Neural progenitor cell (in vitro differentiated cells): ENCODE data around the gene CA14. TPM values are rescaled to one million over a fixed set of nuclear protein-coding genes. Genes with fewer than 3 reads are reported as not detected.
"Not testable (repeated sequence)": the region's sequence is repeated elsewhere in the genome, so short reads cannot be mapped to it uniquely, and the experiment has no call there.

Source experiments
- DNase-seq: peaks from one replicate; pipeline ENCODE4 v3.0.0-alpha.2; 2016; ENCODE audit warnings: low spot score
- H2AFZ ChIP-seq: fragments of 200-600 bp; sonication (generic); replicated peaks from 2 replicates; pipeline ENCODE4 v1.6.1; 2016; ENCODE audit warnings: antibody characterized with exemption
- H3F3A ChIP-seq: fragments of 200-600 bp; sonication (generic); 2 replicates; pipeline ENCODE4 v1.6.1; 2016; ENCODE audit warnings: antibody characterized with exemption, low read depth
- H3K27ac ChIP-seq: fragments of 200-600 bp; sonication (generic); 2 replicates; pipeline ENCODE4 v1.5.1; 2016; ENCODE audit warnings: mild to moderate bottlenecking
- H3K27me3 ChIP-seq: fragments of 200-600 bp; sonication (generic); 2 replicates; pipeline ENCODE4 v1.6.1; 2016; ENCODE audit warnings: mild to moderate bottlenecking, moderate library complexity
- H3K36me3 ChIP-seq: fragments of 200-600 bp; sonication (generic); 2 replicates; pipeline ENCODE4 v1.5.1; 2016
- H3K4me1 ChIP-seq: fragments of 200-600 bp; sonication (generic); 2 replicates; pipeline ENCODE4 v1.6.1; 2016; ENCODE audit warnings: mixed run types
- H3K4me2 ChIP-seq: fragments of 200-600 bp; sonication (generic); 2 replicates; pipeline ENCODE4 v1.6.1; 2016
- H3K4me3 ChIP-seq: fragments of 200-600 bp; sonication (generic); 2 replicates; pipeline ENCODE4 v1.5.1; 2016
- H3K79me2 ChIP-seq: fragments of 200-600 bp; sonication (generic); 2 replicates; pipeline ENCODE4 v1.6.1; 2016; ENCODE audit warnings: low read depth
- H3K9ac ChIP-seq: fragments of 200-600 bp; sonication (generic); 2 replicates; pipeline ENCODE4 v1.6.1; 2016
- H3K9me3 ChIP-seq: fragments of 200-600 bp; sonication (generic); 2 replicates; pipeline ENCODE4 v1.5.1; 2016; ENCODE audit warnings: low read depth
- H4K20me1 ChIP-seq: fragments of 200-600 bp; sonication (generic); 2 replicates; pipeline ENCODE4 v1.6.1; 2016; ENCODE audit warnings: low read depth
- H3K27ac Mint-ChIP-seq: 3 replicates; pipeline ENCODE4 v1.8.0; 2021; ENCODE audit warnings: mixed read lengths
- H3K27me3 Mint-ChIP-seq: 2 replicates; pipeline ENCODE4 v1.8.0; 2022; ENCODE audit warnings: low read depth, mild to moderate bottlenecking, inconsistent platforms, moderate library complexity, mixed read lengths; ENCODE audit not compliant: insufficient read depth
- H3K36me3 Mint-ChIP-seq: 3 replicates; pipeline ENCODE4 v1.8.0; 2021; ENCODE audit warnings: mixed read lengths
- H3K4me1 Mint-ChIP-seq: 3 replicates; pipeline ENCODE4 v1.8.0; 2021; ENCODE audit warnings: mixed read lengths
- H3K4me3 Mint-ChIP-seq: 3 replicates; pipeline ENCODE4 v1.8.0; 2021; ENCODE audit warnings: mild to moderate bottlenecking, moderate library complexity, mixed read lengths
- H3K9me3 Mint-ChIP-seq: 3 replicates; pipeline ENCODE4 v1.8.0; 2020; ENCODE audit warnings: mixed read lengths
- EZH2 ChIP-seq: fragments of 200-600 bp; sonication (generic); IDR thresholded peaks from 2 replicates; pipeline ENCODE4 v1.6.1; 2017; ENCODE audit warnings: antibody characterized with exemption, mild to moderate bottlenecking, moderate library complexity
- EZH2phosphoT487 ChIP-seq: fragments of 200-600 bp; sonication (generic); IDR thresholded peaks from 2 replicates; pipeline ENCODE4 v1.6.1; 2017; ENCODE audit warnings: antibody characterized with exemption
- total RNA-seq: library from RNA; depleted of rRNA; stranded (reverse); fragments of >200 nt; gene quantifications from 2 replicates; pipeline ENCODE4 v1.2.3, GENCODE V29; 2015; ENCODE audit warnings: low replicate concordance
- TF ChIP-seq, protein P1 (sequence below): fragments of 200-600 bp; sonication (generic); IDR thresholded peaks from 2 replicates; pipeline ENCODE4 v1.5.1; 2017; ENCODE audit warnings: antibody characterized with exemption, mild to moderate bottlenecking

The CA14 gene
- total RNA-seq, 1 donor from 2014 or later: 56.4 TPM

DNA sequence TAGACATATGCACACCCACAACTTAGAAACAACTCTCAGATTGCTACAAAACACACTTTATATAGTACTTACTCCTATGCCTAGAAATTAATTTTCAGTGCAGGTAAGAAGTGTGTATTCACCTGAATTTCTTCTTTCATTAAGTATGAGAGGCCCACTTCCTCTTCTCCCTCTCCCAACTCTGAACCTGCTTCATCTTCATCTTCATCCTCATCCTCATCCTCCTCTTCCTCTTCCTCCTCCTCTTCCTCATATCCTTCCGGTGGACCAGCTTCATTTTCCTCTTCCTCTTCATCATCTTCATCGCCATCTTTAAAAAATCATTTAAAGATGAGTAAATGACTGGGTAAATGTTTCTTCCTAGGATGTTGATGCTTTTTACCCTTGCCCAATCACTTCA, 31.1 kb upstream of the CA14 start:
- no peak for DNase-seq
- Histone ChIP-seq H3K36me3 (peaks cover 52% of the 10 kb centered on the region), H3K4me3 (no peak overlapping the region), H3K9me3 (no peaks in the 10 kb centered on the region), H3K9ac (no peak overlapping the region), H3K27ac (no peak overlapping the region), H2AFZ (no peak overlapping the region), H3K4me1 (no peaks in the 10 kb centered on the region), H3F3A (peaks cover 21% of the 10 kb centered on the region), H3K79me2 (peaks cover 49% of the 10 kb centered on the region), H4K20me1 (peaks cover 14% of the 10 kb centered on the region), H3K27me3 (no peaks in the 10 kb centered on the region), H3K4me2 (no peak overlapping the region)
- Mint-ChIP-seq H3K27ac (no peak overlapping the region), H3K9me3 (no peaks in the 10 kb centered on the region), H3K4me1 (no peaks in the 10 kb centered on the region), H3K4me3 (no peak overlapping the region), H3K27me3 (no peaks in the 10 kb centered on the region), H3K36me3 (peaks cover 48% of the 10 kb centered on the region)
- no peak for TF ChIP-seq EZH2
- TF ChIP-seq, protein P1, sequence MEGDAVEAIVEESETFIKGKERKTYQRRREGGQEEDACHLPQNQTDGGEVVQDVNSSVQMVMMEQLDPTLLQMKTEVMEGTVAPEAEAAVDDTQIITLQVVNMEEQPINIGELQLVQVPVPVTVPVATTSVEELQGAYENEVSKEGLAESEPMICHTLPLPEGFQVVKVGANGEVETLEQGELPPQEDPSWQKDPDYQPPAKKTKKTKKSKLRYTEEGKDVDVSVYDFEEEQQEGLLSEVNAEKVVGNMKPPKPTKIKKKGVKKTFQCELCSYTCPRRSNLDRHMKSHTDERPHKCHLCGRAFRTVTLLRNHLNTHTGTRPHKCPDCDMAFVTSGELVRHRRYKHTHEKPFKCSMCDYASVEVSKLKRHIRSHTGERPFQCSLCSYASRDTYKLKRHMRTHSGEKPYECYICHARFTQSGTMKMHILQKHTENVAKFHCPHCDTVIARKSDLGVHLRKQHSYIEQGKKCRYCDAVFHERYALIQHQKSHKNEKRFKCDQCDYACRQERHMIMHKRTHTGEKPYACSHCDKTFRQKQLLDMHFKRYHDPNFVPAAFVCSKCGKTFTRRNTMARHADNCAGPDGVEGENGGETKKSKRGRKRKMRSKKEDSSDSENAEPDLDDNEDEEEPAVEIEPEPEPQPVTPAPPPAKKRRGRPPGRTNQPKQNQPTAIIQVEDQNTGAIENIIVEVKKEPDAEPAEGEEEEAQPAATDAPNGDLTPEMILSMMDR: no peak
- no peak for TF ChIP-seq EZH2phosphoT487

DNA sequence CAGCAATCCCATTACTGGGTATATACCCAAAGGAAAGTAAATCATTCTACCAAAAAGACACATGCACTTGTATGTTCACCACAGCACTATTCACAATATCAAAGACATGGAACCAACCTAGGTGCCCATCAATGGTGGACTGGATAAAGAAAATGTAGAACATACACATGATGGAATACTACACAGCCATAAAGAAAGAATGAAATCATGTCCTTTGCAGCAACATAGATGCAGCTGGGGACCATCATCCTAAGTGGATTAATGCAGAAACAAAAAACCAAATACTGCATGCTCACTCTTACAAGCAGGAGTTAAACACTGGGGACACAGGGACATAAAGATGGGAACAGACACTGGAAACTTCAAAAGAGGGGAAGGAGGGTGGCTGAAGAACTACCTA, 30.3 kb upstream of the CA14 start:
- Histone ChIP-seq H3K4me1 (no peaks in the 10 kb centered on the region), H3K4me2 (no peak overlapping the region), H3K9me3 (no peaks in the 10 kb centered on the region), H3K27me3 (no peaks in the 10 kb centered on the region), H4K20me1 (peaks cover 14% of the 10 kb centered on the region), H3K4me3 (no peak overlapping the region), H3F3A (peaks cover 21% of the 10 kb centered on the region), H3K9ac (no peak overlapping the region), H3K36me3 (peaks cover 55% of the 10 kb centered on the region), H3K27ac (no peak overlapping the region), H2AFZ (no peak overlapping the region), H3K79me2 (peaks cover 56% of the 10 kb centered on the region)
- H3K36me3 Mint-ChIP-seq: peaks cover 48% of the 10 kb centered on the region
- no peaks in the 10 kb centered on the region for H3K27me3 Mint-ChIP-seq
- H3K9me3 Mint-ChIP-seq: no peaks in the 10 kb centered on the region
- no peak overlapping the region for H3K4me3 Mint-ChIP-seq
- H3K4me1 Mint-ChIP-seq: no peaks in the 10 kb centered on the region
- no peak overlapping the region for H3K27ac Mint-ChIP-seq
- TF ChIP-seq EZH2 (no peak), EZH2phosphoT487 (no peak)
- TF ChIP-seq, protein P1: no peak
- DNase-seq: no peak

DNA sequence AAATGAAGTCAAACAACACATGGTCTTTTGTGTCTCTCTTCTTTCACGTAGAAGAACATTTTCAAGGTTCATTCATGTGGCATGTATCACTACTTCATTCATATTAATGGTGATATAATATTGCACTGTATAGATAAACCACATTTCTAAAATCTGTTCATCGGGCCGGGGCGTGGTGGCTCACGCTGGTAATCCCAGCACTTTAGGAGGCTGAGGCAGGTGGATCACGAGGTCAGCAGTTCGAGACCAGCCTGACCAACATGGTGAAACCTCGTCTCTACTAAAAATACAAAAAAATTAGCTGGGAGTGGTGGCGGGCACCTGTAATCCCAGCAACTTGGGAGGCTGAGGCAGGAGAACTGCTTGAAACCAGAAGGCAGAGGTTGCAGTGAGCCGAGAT, 29.3 kb upstream of the CA14 start:
- H3K9me3 ChIP-seq, H3K4me1 Mint-ChIP-seq, H2AFZ ChIP-seq, H3K9me3 Mint-ChIP-seq, H3K4me1 ChIP-seq, H3K27me3 Mint-ChIP-seq, H3K4me3 ChIP-seq, H3K27ac Mint-ChIP-seq, H3K27me3 ChIP-seq, H3K4me3 Mint-ChIP-seq, H3K4me2 ChIP-seq, H3K9ac ChIP-seq, H3K27ac ChIP-seq, DNase-seq: not testable (repeated sequence)
- peaks cover 47% of the 10 kb centered on the region for H3K36me3 ChIP-seq
- peaks cover 22% of the 10 kb centered on the region for H4K20me1 ChIP-seq
- peaks cover 21% of the 10 kb centered on the region for H3F3A ChIP-seq
- peaks cover 46% of the 10 kb centered on the region for H3K36me3 Mint-ChIP-seq
- peaks cover 66% of the 10 kb centered on the region for H3K79me2 ChIP-seq

DNA sequence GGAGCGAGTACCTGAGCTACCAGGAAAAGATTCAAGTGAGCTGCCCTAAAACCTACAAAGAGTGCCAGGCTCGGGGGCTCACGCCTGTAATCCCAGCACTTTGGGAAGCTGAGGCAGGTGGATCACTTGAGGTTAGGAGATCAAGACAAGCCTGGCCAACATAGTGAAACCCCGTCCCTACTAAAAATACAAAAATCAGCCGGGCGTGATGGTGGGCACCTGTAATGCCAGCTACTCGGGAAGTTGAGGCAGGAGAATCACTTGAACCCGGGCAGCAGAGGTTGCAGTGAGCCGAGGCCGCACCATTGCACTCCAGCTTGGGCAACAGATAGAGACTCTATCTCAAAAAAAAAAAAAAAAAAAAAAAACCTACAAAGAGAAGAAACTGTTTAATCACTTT, 24.7 kb upstream of the CA14 start:
- not testable (repeated sequence) for H3K4me3 ChIP-seq, H3K27me3 ChIP-seq, H3K4me1 ChIP-seq, H3K27ac ChIP-seq, H3K27ac Mint-ChIP-seq, H3K9me3 Mint-ChIP-seq, DNase-seq, H3K9ac ChIP-seq, H3K27me3 Mint-ChIP-seq, H3K9me3 ChIP-seq, H2AFZ ChIP-seq
- Histone ChIP-seq H3F3A (peaks cover 42% of the 10 kb centered on the region), H3K36me3 (peaks cover 29% of the 10 kb centered on the region), H4K20me1 (peaks cover 26% of the 10 kb centered on the region), H3K4me2 (peak overlapping the region; percentile 91), H3K79me2 (peaks cover 80% of the 10 kb centered on the region)
- Mint-ChIP-seq H3K4me1 (peaks cover 18% of the 10 kb centered on the region), H3K4me3 (peak overlapping the region; percentile 50), H3K36me3 (peaks cover 22% of the 10 kb centered on the region)
